Measurements from ENCODE around the gene SLC43A2. TPM values are rescaled to one million over a fixed set of nuclear protein-coding genes. Genes with fewer than 3 reads are reported as not detected.
A peak's percentile ranks its signal among the peaks of the same experiment; 100 is the strongest.

SLC43A2 gene
- total and polyA plus RNA-seq, 2 of the 13 experiments (the other 11 are each of a cell fraction or from before 2014, with no cell fraction given) = 7.3 to 20.0 TPM

GRCh38 chr17:1592751-1593629 lies 35.6 kb downstream of the SLC43A2 start (continued):
- TF ChIP-seq ZNF691 (CRISPR knock-in tag; IDR thresholded peaks at IDR 0.05; ENCODE audit: borderline replicate concordance, low read depth) (no peak), KDM1A (CRISPR knock-in tag; IDR thresholded peaks at IDR 0.05) (no peak), HOXA3 (CRISPR knock-in tag; IDR thresholded peaks at IDR 0.05) (peak; percentile 66), TRAFD1 (CRISPR knock-in tag; IDR thresholded peaks at IDR 0.05; ENCODE audit: borderline replicate concordance) (no peak), HMGXB4 (CRISPR knock-in tag; IDR thresholded peaks at IDR 0.05; ENCODE audit: borderline replicate concordance in 1 of 2, low read depth in 1 of 2) (no peak), ZNF720 (CRISPR knock-in tag; IDR thresholded peaks at IDR 0.05) (no peak), NCOA1 (CRISPR knock-in tag; IDR thresholded peaks at IDR 0.05) (no peak), RFXAP (CRISPR knock-in tag; IDR thresholded peaks at IDR 0.05; ENCODE audit: borderline replicate concordance) (no peak), KDM2A (CRISPR knock-in tag; IDR thresholded peaks at IDR 0.05; ENCODE audit: borderline replicate concordance, low read depth) (no peak), SMARCE1 (IDR thresholded peaks at IDR 0.05; ENCODE audit: borderline replicate concordance) (no peak), ZZZ3 (CRISPR knock-in tag; IDR thresholded peaks at IDR 0.05; ENCODE audit: borderline replicate concordance) (no peak), JUNB (CRISPR knock-in tag; IDR thresholded peaks at IDR 0.05; ENCODE audit: borderline replicate concordance) (peak; percentile 46; the same call in 1 of the 2 replicates), ZNF790 (CRISPR knock-in tag; IDR thresholded peaks at IDR 0.05; ENCODE audit: borderline replicate concordance) (no peak), MXI1 (IDR thresholded peaks at IDR 0.05; ENCODE audit: borderline replicate concordance, low read depth, low read length) (no peak), SMC3 (IDR thresholded peaks at IDR 0.05; ENCODE audit: low read length) (no peak), FOSL2 (CRISPR knock-in tag; IDR thresholded peaks at IDR 0.05) (peak; percentile 96), RNF2 (conservative IDR thresholded peaks at IDR 0.05; ENCODE audit: low read depth) (no peak)

Data from HepG2 (cell line).